Breast epithelium (tissue), 3 donors: Measurements from ENCODE around the gene DCN.

Experiments used
- POLR2A ChIP-seq: fragments of 450-650 bp; IDR thresholded peaks from one replicate; pipeline ENCODE4 v1.6.1; 2016; ENCODE audit warnings: antibody characterized with exemption, mild to moderate bottlenecking, moderate library complexity
- POLR2AphosphoS5 ChIP-seq, 3 donors: sonication (generic); formaldehyde crosslinking; IDR thresholded peaks; one replicate each; pipeline ENCODE4 v1.6.1; 2017; ENCODE audit warnings: antibody characterized with exemption in 3 of 3
- TF ChIP-seq, protein P1 (sequence below), 3 donors: fragments of 450-650 bp; IDR thresholded peaks; one replicate each; pipeline ENCODE4 v1.5.1; 2016 to 2017; ENCODE audit warnings: antibody characterized with exemption in 3 of 3, mild to moderate bottlenecking in 3 of 3, moderate library complexity in 3 of 3

DNA sequence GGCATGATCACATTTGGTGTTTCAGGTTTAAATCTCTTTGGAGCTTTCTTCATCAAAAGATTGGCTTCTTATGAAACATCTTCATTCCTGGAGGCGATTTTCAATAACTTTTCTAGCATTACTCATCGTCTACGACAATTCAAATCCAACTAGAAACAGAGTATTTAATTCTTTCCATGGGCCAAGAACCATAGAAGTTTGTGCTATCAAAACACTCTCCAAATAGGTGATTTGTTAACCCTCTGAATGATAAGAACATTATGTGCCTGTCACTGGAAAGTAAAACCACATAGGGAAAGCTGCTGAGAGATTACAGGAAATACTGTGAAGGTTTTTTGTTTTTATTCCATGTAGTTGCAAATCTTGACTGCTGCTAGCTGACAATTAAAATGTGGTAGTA is 6.9 kb upstream of the DCN start:
- TF ChIP-seq, protein P1, sequence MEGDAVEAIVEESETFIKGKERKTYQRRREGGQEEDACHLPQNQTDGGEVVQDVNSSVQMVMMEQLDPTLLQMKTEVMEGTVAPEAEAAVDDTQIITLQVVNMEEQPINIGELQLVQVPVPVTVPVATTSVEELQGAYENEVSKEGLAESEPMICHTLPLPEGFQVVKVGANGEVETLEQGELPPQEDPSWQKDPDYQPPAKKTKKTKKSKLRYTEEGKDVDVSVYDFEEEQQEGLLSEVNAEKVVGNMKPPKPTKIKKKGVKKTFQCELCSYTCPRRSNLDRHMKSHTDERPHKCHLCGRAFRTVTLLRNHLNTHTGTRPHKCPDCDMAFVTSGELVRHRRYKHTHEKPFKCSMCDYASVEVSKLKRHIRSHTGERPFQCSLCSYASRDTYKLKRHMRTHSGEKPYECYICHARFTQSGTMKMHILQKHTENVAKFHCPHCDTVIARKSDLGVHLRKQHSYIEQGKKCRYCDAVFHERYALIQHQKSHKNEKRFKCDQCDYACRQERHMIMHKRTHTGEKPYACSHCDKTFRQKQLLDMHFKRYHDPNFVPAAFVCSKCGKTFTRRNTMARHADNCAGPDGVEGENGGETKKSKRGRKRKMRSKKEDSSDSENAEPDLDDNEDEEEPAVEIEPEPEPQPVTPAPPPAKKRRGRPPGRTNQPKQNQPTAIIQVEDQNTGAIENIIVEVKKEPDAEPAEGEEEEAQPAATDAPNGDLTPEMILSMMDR (IDR thresholded peaks at IDR 0.05), result no peak
- no peak for TF ChIP-seq POLR2A
- TF ChIP-seq POLR2AphosphoS5 (IDR thresholded peaks at IDR 0.05), result peak in 1 of 3 donors; percentile 52
